ENCODE results near the gene OR6C2. TPM values are rescaled to one million over a fixed set of nuclear protein-coding genes. Genes with fewer than 3 reads are reported as not detected.
"Not testable (repeated sequence)": the region's sequence is repeated elsewhere in the genome, so short reads cannot be mapped to it uniquely, and the experiment has no call there.

The OR6C2 gene
- total and polyA plus RNA-seq, 2 experiments from 2014 or later = not detected

DNA sequence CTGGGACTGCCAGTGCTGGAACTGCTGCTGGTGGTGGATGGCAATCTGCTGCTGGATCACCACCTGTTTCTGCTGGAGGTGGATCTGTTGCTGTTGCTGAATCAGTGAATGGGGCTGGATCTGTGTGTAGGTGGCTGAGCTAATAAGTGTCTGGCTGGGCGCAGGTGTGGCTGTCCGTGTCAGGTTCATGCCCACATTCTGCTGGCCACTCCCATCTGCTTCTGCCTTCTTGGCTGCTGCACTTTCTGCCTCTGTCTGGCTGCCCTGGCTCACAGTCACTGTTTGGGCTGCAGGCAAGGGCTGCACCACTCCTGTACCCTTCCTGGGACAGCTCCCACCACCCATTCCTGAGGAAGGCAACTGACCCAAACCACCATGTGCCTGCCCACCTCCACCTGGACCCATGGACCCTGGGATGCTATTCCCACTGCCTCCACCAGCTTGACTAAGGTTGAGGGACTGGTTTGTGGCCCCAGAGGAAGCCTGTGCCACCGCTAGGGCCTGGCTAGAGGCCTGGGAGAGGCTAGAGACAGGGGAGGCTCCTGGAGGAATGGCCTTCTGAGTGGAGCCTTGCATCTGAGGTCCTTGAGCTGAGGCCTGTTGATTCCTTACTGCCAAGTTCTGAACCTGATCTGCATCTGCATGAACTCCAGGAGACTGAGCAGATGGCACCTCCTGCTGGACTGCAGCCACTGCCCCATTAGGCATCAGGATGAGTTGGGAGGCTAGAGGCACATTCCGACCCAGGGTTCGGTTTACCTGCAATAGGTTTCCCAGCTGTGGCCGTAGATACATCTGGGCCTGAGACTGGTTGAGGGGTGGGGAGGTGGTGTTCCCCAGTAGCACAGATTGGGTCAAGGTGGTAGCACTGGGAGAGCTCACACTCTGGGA lies 30.1 kb upstream of the OR6C2 start:
- H4K20me1 ChIP-seq (ENCODE audit: insufficient read depth); H3K9me2 ChIP-seq (ENCODE audit: insufficient read depth); H3K79me2 ChIP-seq (ENCODE audit: insufficient read depth); H2AFZ ChIP-seq; H3K36me3 ChIP-seq (ENCODE audit: low read depth); H3K9me3 ChIP-seq (ENCODE audit: low read depth); H3K27ac ChIP-seq; H3K9ac ChIP-seq; DNase-seq; H3F3A ChIP-seq (ENCODE audit: insufficient read depth); H3K27me3 ChIP-seq (replicated peaks; ENCODE audit: insufficient read depth); in situ Hi-C loops (cut with MboI); H3K4me2 ChIP-seq (ENCODE audit: unreplicated experiment); H3K4me1 ChIP-seq (ENCODE audit: insufficient read depth); H3K4me3 ChIP-seq: not testable (repeated sequence)
- 66 to 86% methylated on average over 5 of the region's 6 CpGs for WGBS, 2 experiments (ENCODE audit: low coverage in 1 of 2, low lambda C conversion rate in 2 of 2, missing lambda C conversion rate in 2 of 2)

DNA sequence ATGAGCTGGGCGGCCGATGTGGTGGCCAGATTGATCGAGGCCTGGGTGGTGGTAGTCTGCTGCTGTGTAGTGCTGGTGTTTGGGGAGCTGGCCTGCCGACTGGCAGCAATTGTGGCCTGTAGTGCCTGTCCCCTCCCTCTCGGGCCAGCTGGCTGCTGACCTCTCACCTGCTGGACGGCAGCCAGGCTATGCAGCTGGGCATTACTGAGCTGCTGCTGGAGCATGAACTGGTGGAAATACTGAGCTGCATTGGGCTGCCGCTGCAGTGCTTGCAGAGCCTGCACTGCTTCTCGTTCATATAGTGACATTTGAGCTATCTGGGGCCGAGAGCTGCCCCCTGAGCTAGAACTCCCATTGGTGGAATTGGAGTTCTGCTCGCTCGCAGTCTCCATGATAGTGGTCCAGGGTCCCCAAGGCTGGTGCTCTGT lies 29.5 kb upstream of the OR6C2 start:
- H3K4me3 ChIP-seq; H3K27ac ChIP-seq; H3K4me2 ChIP-seq (ENCODE audit: unreplicated experiment); DNase-seq; H4K20me1 ChIP-seq (ENCODE audit: insufficient read depth); H3K9ac ChIP-seq; H3K4me1 ChIP-seq (ENCODE audit: insufficient read depth); H2AFZ ChIP-seq; H3K79me2 ChIP-seq (ENCODE audit: insufficient read depth); H3K9me3 ChIP-seq (ENCODE audit: low read depth); H3K27me3 ChIP-seq (replicated peaks; ENCODE audit: insufficient read depth); H3K9me2 ChIP-seq (ENCODE audit: insufficient read depth); in situ Hi-C loops (cut with MboI); H3K36me3 ChIP-seq (ENCODE audit: low read depth); H3F3A ChIP-seq (ENCODE audit: insufficient read depth): not testable (repeated sequence)
- WGBS, 2 experiments (ENCODE audit: low coverage in 1 of 2, low lambda C conversion rate in 2 of 2, missing lambda C conversion rate in 2 of 2) = 13 to 16% methylated on average over 11 of the region's 11 CpGs

DNA sequence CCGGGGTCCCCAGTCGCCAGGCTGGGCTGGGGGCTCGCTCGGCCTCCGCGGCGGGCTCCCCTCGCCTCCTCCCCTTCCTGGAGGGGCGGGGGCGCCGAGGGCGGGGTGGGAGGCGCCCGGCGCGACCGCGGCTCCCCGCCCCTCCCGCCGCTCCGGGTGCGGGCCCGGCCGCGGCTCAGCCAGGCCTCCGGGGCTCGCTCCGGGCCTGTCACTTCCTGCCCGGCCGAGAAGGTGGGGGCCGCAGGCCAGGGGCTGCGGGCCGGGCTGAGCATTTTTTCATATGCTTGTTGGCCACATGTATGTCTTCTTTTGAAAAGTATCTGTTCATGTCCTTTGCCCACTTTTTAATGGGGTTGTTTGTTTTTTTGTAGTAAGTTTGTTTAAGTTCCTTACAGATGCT lies 29.0 kb upstream of the OR6C2 start:
- H3K9me3 ChIP-seq (ENCODE audit: low read depth); H3K79me2 ChIP-seq (ENCODE audit: insufficient read depth); H3K27me3 ChIP-seq (replicated peaks; ENCODE audit: insufficient read depth); H3K4me2 ChIP-seq (ENCODE audit: unreplicated experiment); DNase-seq; H3K9ac ChIP-seq; H3K4me1 ChIP-seq (ENCODE audit: insufficient read depth); H3K27ac ChIP-seq; H3K4me3 ChIP-seq; H3F3A ChIP-seq (ENCODE audit: insufficient read depth); H3K9me2 ChIP-seq (ENCODE audit: insufficient read depth); H2AFZ ChIP-seq; H3K36me3 ChIP-seq (ENCODE audit: low read depth); in situ Hi-C loops (cut with MboI); H4K20me1 ChIP-seq (ENCODE audit: insufficient read depth): not testable (repeated sequence)
- WGBS, 2 experiments (ENCODE audit: low coverage in 1 of 2, low lambda C conversion rate in 2 of 2, missing lambda C conversion rate in 2 of 2) = 0% methylated on average over 2 to 6 of the region's 34 CpGs

DNA sequence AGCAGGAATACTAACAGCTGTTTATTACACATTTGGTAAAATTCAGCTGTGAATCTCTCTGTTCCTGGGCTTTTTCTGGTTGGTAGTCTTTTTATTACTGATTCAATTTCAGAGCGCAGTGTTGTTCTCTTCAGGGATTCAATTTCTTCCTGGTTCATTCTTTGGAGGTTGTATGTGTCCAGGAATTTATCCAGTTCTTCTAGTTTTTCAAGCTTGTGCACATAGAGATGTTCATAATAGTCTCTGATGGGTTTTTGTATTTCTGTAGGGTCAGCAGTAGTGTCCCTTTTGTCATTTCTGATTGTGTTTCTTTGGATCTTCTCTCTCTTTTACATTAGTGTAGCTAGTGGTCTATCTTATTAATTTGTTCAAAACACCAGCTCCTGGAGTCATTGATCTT lies 26.9 kb upstream of the OR6C2 start:
- TF ChIP-seq EZH2 (IDR thresholded peaks at IDR 0.05; ENCODE audit: insufficient read depth, poor library complexity, severe bottlenecking) (no peak), EZH2phosphoT487 (IDR thresholded peaks at IDR 0.05; ENCODE audit: insufficient read depth, low read depth) (no peak)
- H3K4me1 ChIP-seq (ENCODE audit: insufficient read depth) = no peaks in the 10 kb centered on the region
- WGBS, 2 experiments (ENCODE audit: low coverage in 1 of 2, low lambda C conversion rate in 2 of 2, missing lambda C conversion rate in 2 of 2) = 4 to 24% methylated on average over 1 of the region's 1 CpG
- no peaks in the 10 kb centered on the region for H3K36me3 ChIP-seq (ENCODE audit: low read depth)
- no peak overlapping the region; the same call in 1 of the 2 replicates for H2AFZ ChIP-seq
- no peak overlapping the region for H3K4me2 ChIP-seq (ENCODE audit: unreplicated experiment)
- no peak overlapping the region for H3K4me3 ChIP-seq
- no peaks in the 10 kb centered on the region for H3F3A ChIP-seq (ENCODE audit: insufficient read depth)
- no peak for DNase-seq
- no peaks in the 10 kb centered on the region for H3K9me3 ChIP-seq (ENCODE audit: low read depth)
- no peaks in the 10 kb centered on the region for H3K79me2 ChIP-seq (ENCODE audit: insufficient read depth)
- no peak overlapping the region for H3K27ac ChIP-seq
- H3K27me3 ChIP-seq (replicated peaks; ENCODE audit: insufficient read depth) = no peaks in the 10 kb centered on the region
- no peaks in the 10 kb centered on the region for H3K9me2 ChIP-seq (ENCODE audit: insufficient read depth)
- H4K20me1 ChIP-seq (ENCODE audit: insufficient read depth) = no peaks in the 10 kb centered on the region
- H3K9ac ChIP-seq = no peak overlapping the region
- in situ Hi-C loops (cut with MboI) = no loop called here

Data from GM23248 (cell line).